Naive thymus-derived CD4-positive, alpha-beta T cell (primary cell): ENCODE data around the gene SSTR5. TPM values are rescaled to one million over a fixed set of nuclear protein-coding genes. Genes with fewer than 3 reads are reported as not detected.
"Not testable (repeated sequence)": the region's sequence is repeated elsewhere in the genome, so short reads cannot be mapped to it uniquely, and the experiment has no call there.

Experiments used
- ATAC-seq: fragments of 150-1000 bp; cut with Tn5 transposase; 2 replicates; pipeline ENCODE4 v1.10.0; 2021; ENCODE audit warnings: mild to moderate bottlenecking, moderate library complexity
- CTCF ChIA-PET: fragments of 350-600 bp; sonication (Branson Sonifier 250); formaldehyde crosslinking; loops from one replicate; lab custom pipeline; 2021; ENCODE audit warnings: antibody characterized with exemption; lab: Charles Lee
- POLR2A ChIA-PET: fragments of 350-600 bp; sonication (Branson Sonifier 250); formaldehyde crosslinking; loops from one replicate; lab custom pipeline; 2021; ENCODE audit warnings: antibody characterized with exemption, inconsistent platforms; lab: Charles Lee
- DNase-seq, 9 donors: peaks; one replicate each; pipeline versions ENCODE4 v3.0.0 to v3.0.0-alpha.2; 2020 to 2022; ENCODE audit warnings: mixed read lengths in 1 of 9
- H3K27ac ChIP-seq: one replicate; pipeline ENCODE4 v1.7.0; 2013; ENCODE audit warnings: mild to moderate bottlenecking, low read depth, low read length, moderate library complexity
- H3K27me3 ChIP-seq, 2 donors: one replicate each; pipeline ENCODE4 v1.7.0; 2013; ENCODE audit warnings: low read length in 2 of 2, mild to moderate bottlenecking in 2 of 2, moderate library complexity in 2 of 2; ENCODE audit not compliant: control insufficient read depth in 2 of 2, insufficient read depth in 2 of 2
- H3K36me3 ChIP-seq, 3 experiments: 1 replicate in 2 of 3; 2 replicates in 1 of 3; pipeline ENCODE4 v1.7.0; 2013; ENCODE audit warnings: low read length in 3 of 3, mild to moderate bottlenecking in 3 of 3, moderate library complexity in 1 of 3; ENCODE audit not compliant: insufficient read depth in 3 of 3, control insufficient read depth in 2 of 3
- H3K4me1 ChIP-seq, 2 donors: one replicate each; pipeline ENCODE4 v1.7.0; 2013; ENCODE audit warnings: low read length in 2 of 2, mild to moderate bottlenecking in 2 of 2, moderate library complexity in 1 of 2; ENCODE audit not compliant: control insufficient read depth in 2 of 2, insufficient read depth in 2 of 2
- H3K4me3 ChIP-seq: 2 replicates; pipeline ENCODE4 v1.7.0; 2013; ENCODE audit warnings: mild to moderate bottlenecking, low read length
- H3K9me3 ChIP-seq, 3 experiments: 1 replicate in 2 of 3; 2 replicates in 1 of 3; pipeline ENCODE4 v1.7.0; 2013; ENCODE audit warnings: low read length in 3 of 3; ENCODE audit not compliant: control insufficient read depth in 2 of 3
- H3K27ac Mint-ChIP-seq, 9 donors: one replicate each; pipeline ENCODE4 v1.8.0; 2020 to 2022; ENCODE audit warnings: mixed read lengths in 9 of 9, mild to moderate bottlenecking in 8 of 9, moderate library complexity in 5 of 9, inconsistent platforms in 2 of 9
- H3K27me3 Mint-ChIP-seq, 5 donors: one replicate each; pipeline ENCODE4 v1.8.0; 2021 to 2022; ENCODE audit warnings: mixed read lengths in 5 of 5, mild to moderate bottlenecking in 1 of 5
- H3K36me3 Mint-ChIP-seq, 5 donors: one replicate each; pipeline ENCODE4 v1.8.0; 2020 to 2022; ENCODE audit warnings: mixed read lengths in 5 of 5, mild to moderate bottlenecking in 3 of 5, inconsistent platforms in 1 of 5
- H3K4me1 Mint-ChIP-seq, 7 donors: one replicate each; pipeline ENCODE4 v1.8.0; 2020 to 2022; ENCODE audit warnings: mixed read lengths in 7 of 7, mild to moderate bottlenecking in 3 of 7, inconsistent platforms in 1 of 7
- H3K4me3 Mint-ChIP-seq, 10 donors: one replicate each; pipeline ENCODE4 v1.8.0; 2020 to 2022; ENCODE audit warnings: mild to moderate bottlenecking in 10 of 10, mixed read lengths in 10 of 10, moderate library complexity in 6 of 10, inconsistent platforms in 2 of 10
- H3K9me3 Mint-ChIP-seq, 11 donors: one replicate each; pipeline ENCODE4 v1.8.0; 2020 to 2022; ENCODE audit warnings: mixed read lengths in 11 of 11, mild to moderate bottlenecking in 4 of 11, inconsistent platforms in 1 of 11, moderate library complexity in 1 of 11
- intact Hi-C, 2 donors: fragments of 100-400 bp; cut with micrococcal nuclease; formaldehyde crosslinking; loops; one replicate each; pipeline ENCODE4 v1.15.1; 2023
- polyA plus RNA-seq, 2 donors: library from polyadenylated mRNA; unstranded; fragments of 300-500 nt; fragmentation: Illumina TruSeq; gene quantifications; one replicate each; pipeline ENCODE4 v1.2.3, GENCODE V29; 2021
- total RNA-seq, 6 experiments: library from RNA in 5 of 6; stranded (reverse) in 5 of 6; gene quantifications; 1 replicate in 5 of 6; 2 replicates in 1 of 6; pipeline ENCODE4 v1.2.3 and lab custom pipeline; 2021 to 2026

The SSTR5 gene
- total and polyA plus RNA-seq, 7 experiments from 2014 or later: not detected

- Mint-ChIP-seq H3K27ac (no peak overlapping the region), H3K4me3 (no peak overlapping the region), H3K9me3 (peaks cover 0 to 23% (median 14%) of the 10 kb centered on the region in 11 donors), H3K36me3 (peaks cover 5 to 8% (median 6%) of the 10 kb centered on the region in 5 donors), H3K4me1 (no peaks in the 10 kb centered on the region), H3K27me3 (peaks cover 0 to 20% (median 10%) of the 10 kb centered on the region in 5 donors)
- CTCF ChIA-PET: no interaction called here
- no peak for DNase-seq
- no peaks in the 10 kb centered on the region for H3K36me3 ChIP-seq
- intact Hi-C loops: no loop called here
- H3K9me3 ChIP-seq: peaks cover 0 to 17% (median 0%) of the 10 kb centered on the region in 3 experiments
- H3K27me3 ChIP-seq: no peaks in the 10 kb centered on the region
- H3K4me1 ChIP-seq: no peaks in the 10 kb centered on the region
- H3K4me3 ChIP-seq: no peak overlapping the region
- POLR2A ChIA-PET: no interaction called here
- H3K27ac ChIP-seq: no peak overlapping the region
- ATAC-seq: no peak
These were observed 16.9 kb downstream of the SSTR5 start for GRCh38 chr16:1089439-1089821.

GRCh38 chr16:1089822-1090619 lies 17.5 kb downstream of the SSTR5 start:
- Histone ChIP-seq H3K9me3 (peaks cover 0 to 11% (median 0%) of the 10 kb centered on the region in 3 experiments), H3K4me3 (no peak overlapping the region), H3K4me1 (no peaks in the 10 kb centered on the region), H3K36me3 (no peaks in the 10 kb centered on the region), H3K27me3 (no peaks in the 10 kb centered on the region), H3K27ac (no peak overlapping the region)
- CTCF ChIA-PET: no interaction called here
- H3K36me3 Mint-ChIP-seq: peaks cover 4 to 7% (median 5%) of the 10 kb centered on the region in 5 donors
- no peak for DNase-seq
- no peak for ATAC-seq
- H3K27me3 Mint-ChIP-seq: peaks cover 0 to 19% (median 9%) of the 10 kb centered on the region in 5 donors
- no peak overlapping the region for H3K4me3 Mint-ChIP-seq
- H3K9me3 Mint-ChIP-seq: peaks cover 0 to 17% (median 10%) of the 10 kb centered on the region in 11 donors
- POLR2A ChIA-PET: no interaction called here
- intact Hi-C loops: no loop called here
- no peaks in the 10 kb centered on the region for H3K4me1 Mint-ChIP-seq
- no peak overlapping the region for H3K27ac Mint-ChIP-seq

- no peak for ATAC-seq
- H3K36me3 Mint-ChIP-seq: peaks cover 0 to 3% (median 0%) of the 10 kb centered on the region in 5 donors
- H3K9me3 ChIP-seq: peaks cover 0 to 3% (median 0%) of the 10 kb centered on the region in 3 experiments
- peaks cover 0 to 8% (median under 1%) of the 10 kb centered on the region in 11 donors for H3K9me3 Mint-ChIP-seq
- H3K4me1 ChIP-seq: no peaks in the 10 kb centered on the region
- H3K4me1 Mint-ChIP-seq: no peaks in the 10 kb centered on the region
- DNase-seq: no peak
- intact Hi-C loops: no loop called here
- no peak overlapping the region for H3K4me3 ChIP-seq
- H3K27ac Mint-ChIP-seq: no peak overlapping the region
- no peak overlapping the region for H3K27ac ChIP-seq
- H3K4me3 Mint-ChIP-seq: no peak overlapping the region
- no peaks in the 10 kb centered on the region for H3K27me3 ChIP-seq
- CTCF ChIA-PET: no interaction called here
- no peaks in the 10 kb centered on the region for H3K36me3 ChIP-seq
- POLR2A ChIA-PET: no interaction called here
- peaks cover 0 to 11% (median under 1%) of the 10 kb centered on the region in 5 donors for H3K27me3 Mint-ChIP-seq
These were observed 18.4 kb downstream of the SSTR5 start for GRCh38 chr16:1090620-1091587.

GRCh38 chr16:1091992-1092552 lies 19.5 kb downstream of the SSTR5 start:
- no peak overlapping the region for H3K27ac ChIP-seq
- ATAC-seq: no peak
- no peaks in the 10 kb centered on the region for H3K9me3 ChIP-seq
- no peaks in the 10 kb centered on the region for H3K36me3 ChIP-seq
- H3K4me3 ChIP-seq: no peak overlapping the region
- H3K4me1 ChIP-seq: no peaks in the 10 kb centered on the region
- peaks cover 0 to 10% (median 0%) of the 10 kb centered on the region in 5 donors for H3K27me3 Mint-ChIP-seq
- no peaks in the 10 kb centered on the region for H3K4me1 Mint-ChIP-seq
- intact Hi-C loops: no loop called here
- H3K9me3 Mint-ChIP-seq: peaks cover 0 to 3% (median 0%) of the 10 kb centered on the region in 11 donors
- H3K36me3 Mint-ChIP-seq: peaks cover 0 to 3% (median 0%) of the 10 kb centered on the region in 5 donors
- H3K4me3 Mint-ChIP-seq: no peak overlapping the region
- ChIA-PET CTCF (no interaction called here), POLR2A (no interaction called here)
- DNase-seq: no peak
- H3K27ac Mint-ChIP-seq: peak overlapping the region in 1 of 9 donors; percentile 55
- H3K27me3 ChIP-seq: no peaks in the 10 kb centered on the region

GRCh38 chr16:1092685-1093283 lies 20.2 kb downstream of the SSTR5 start:
- H3K27ac ChIP-seq, H3K27me3 Mint-ChIP-seq, POLR2A ChIA-PET, H3K27ac Mint-ChIP-seq, H3K9me3 Mint-ChIP-seq, H3K4me1 Mint-ChIP-seq, intact Hi-C loops, H3K27me3 ChIP-seq, DNase-seq, H3K4me3 Mint-ChIP-seq, H3K9me3 ChIP-seq, H3K36me3 ChIP-seq, H3K4me1 ChIP-seq, H3K36me3 Mint-ChIP-seq, CTCF ChIA-PET, H3K4me3 ChIP-seq, ATAC-seq: not testable (repeated sequence)
